GM12891 (cell line): ENCODE results near the gene SEC14L5.

Source experiments
- POLR2A ChIP-seq: IDR thresholded peaks from 2 replicates; pipeline ENCODE4 v1.6.1; 2011; ENCODE audit warnings: low read depth, low read length, control low read depth
- SPI1 ChIP-seq: IDR thresholded peaks from 2 replicates; pipeline ENCODE4 v1.6.1; 2011; ENCODE audit warnings: low read depth, low read length, control low read depth

DNA sequence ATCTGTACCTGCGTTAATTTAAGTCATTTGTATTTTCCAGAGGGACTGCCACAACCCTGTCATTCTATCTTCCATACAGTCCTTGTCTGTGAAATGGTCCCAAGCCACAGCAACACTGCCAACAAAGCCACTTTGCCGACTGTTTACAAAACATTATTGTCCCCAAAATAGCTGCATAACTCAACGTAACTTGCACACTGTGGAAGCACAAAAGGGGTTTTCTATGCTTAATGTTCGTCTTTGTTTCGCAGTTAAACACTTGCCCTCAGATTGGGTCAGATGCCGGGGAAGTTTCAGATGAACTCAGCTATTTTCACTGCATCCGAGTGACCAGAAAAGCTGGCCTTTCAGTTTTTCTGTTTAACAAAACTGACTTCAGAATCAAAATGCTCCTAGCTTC, 4.6 kb downstream of the SEC14L5 start:
- TF ChIP-seq POLR2A (no peak), SPI1 (no peak)
